Measurements from ENCODE around the gene LONRF3.

The LONRF3 gene

DNA sequence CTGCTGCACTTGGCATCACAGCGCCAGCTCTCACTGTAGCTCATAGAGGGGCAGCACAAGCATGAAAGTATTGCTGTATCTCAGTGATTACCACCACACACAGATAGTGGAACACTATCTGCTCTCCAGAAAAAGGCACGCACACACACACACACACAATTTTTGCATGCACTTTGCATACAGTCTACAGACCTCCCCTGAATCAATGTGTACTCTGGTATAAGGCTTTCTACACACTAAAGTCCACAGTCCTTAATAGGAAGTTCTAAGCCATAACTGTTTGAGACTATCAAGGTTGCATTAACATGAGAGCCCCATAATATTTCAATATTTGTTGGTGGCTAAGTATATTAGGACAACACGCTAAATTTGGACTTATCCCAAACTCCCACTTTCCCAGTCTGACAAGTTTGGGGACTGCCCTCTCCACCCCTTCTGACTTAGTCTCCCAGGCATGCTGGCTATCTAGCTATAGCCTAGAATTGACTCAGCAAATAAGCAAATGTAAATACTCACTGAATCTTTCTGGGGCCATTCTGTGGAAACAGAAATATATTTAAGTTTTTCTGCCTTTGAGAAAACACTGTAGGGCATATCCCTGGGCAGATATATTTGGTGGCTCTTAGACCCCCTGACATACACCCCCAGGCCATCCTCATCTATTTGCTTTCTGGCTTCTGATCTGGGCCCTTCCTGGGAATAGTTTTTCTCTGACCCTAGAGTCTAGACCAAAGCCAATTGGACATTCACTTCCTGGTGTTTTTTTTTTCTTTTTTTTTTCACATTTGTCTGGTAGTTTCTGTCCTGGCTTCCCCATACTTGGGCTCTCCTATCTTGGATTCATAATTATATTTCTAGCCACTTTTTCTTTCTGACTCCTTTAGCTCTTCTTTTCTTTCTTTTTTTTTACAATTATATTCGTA lies 62.0 kb downstream of the LONRF3 start:
- DNase-seq (ENCODE audit: low read depth in 2 of 2): no peak

DNA sequence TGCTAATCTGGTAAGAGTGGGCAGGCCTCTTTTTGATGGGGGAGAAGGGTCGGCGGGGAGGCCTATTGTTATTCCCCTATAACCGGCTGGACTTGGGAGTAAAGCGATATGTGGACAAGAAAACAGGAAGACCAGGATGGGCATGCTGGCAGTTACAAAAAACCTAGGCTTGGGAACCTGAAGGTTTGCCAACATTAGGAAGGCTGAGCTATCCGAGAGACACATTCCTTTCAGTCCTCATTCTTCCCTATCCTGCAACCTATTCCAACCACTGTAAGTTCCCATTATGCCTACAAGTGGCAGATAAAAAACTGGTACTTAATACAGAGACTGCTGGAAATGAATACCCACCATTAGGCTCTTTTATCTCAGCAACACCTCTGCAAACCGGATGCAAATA lies 66.0 kb downstream of the LONRF3 start:
- no peak for DNase-seq (ENCODE audit: low read depth in 2 of 2)

DNA sequence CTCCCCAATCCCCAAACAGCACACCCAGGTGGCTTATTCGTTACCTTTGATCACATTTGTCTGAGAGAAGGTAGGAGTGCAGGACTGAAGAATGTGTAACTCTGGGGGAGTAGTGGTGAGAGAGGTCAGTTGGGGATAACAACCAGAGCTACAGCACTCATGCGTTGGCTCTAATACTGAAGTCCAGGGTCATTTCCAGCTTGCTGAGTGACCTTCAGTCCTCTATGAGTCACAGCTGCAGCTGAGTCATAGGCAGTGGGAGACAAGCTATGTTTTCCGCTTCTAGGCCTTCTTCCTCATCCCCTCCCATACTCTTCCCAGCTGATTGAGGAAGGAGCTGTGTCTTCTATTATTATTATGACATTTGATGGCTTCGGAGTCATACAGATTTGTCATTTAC lies 66.8 kb downstream of the LONRF3 start:
- no peak for DNase-seq (ENCODE audit: low read depth in 2 of 2)

- no peak for DNase-seq (ENCODE audit: low read depth in 2 of 2)
Observed at GRCh38 chrX:119042040-119042439, 67.6 kb downstream of the LONRF3 start.

- no peak for DNase-seq (ENCODE audit: low read depth in 2 of 2)
Observed at GRCh38 chrX:119042996-119043395, 68.6 kb downstream of the LONRF3 start.

- DNase-seq (ENCODE audit: low read depth in 2 of 2): no peak
Observed at GRCh38 chrX:119045884-119046283, 71.5 kb downstream of the LONRF3 start.

DNA sequence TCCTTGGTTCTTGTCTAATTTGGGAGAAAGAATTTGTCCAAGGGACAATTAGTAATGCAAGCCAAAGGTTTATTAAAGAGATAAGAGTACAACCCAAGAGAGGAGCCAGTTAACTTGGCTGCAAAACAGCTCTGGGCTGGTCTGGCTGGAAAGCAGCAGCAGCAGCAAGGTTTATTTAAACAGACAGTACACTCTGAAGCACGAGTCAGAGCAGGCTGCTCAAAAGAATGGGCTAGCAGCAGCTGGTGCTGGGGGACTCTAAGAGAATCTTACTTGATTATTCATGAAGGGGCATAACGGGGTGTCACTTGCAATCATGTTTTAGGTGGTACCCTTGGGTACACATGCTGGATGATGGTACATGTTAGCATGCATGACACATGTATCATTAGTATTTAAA lies 81.3 kb downstream of the LONRF3 start:
- DNase-seq (ENCODE audit: low read depth in 2 of 2): no peak

GRCh38 chrX:119062750-119063374 lies 88.4 kb downstream of the LONRF3 start:
- DNase-seq (ENCODE audit: low read depth in 2 of 2): no peak

GRCh38 chrX:119063428-119063827 lies 89.0 kb downstream of the LONRF3 start:
- DNase-seq (ENCODE audit: low read depth in 2 of 2): no peak

DNA sequence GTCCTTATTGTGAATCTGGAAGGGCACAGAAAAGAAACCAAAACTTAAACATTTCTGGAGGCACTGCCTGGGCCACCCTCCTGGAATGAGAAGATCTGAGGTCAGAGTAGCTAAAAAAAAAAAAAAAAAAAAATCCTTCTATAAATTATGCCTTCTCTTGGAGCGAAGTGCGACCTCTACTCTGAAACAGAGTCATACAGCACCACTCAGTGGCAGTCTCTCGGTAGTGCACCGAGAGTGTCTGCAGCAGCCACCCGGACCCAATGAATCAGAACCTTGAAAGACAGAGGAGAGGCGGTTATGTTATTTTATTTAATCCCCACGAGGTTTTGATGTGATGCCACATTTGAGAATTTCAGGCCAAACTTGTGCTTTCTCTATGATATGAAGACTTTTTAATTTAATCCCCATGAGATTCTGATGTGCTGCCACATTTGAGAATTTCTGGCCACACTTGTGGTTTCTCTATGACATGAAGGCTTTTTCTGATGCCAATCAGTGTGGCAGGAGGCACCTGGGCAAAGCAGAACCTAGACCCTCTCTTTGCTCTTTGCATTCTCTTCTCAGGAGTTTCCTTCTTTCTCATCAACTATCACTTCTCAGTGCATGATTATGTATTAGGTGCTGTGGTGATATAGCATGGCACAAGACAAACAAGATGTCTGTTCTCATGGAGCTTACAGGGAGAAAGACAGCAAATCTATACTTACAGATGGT lies 92.8 kb downstream of the LONRF3 start:
- no peak for DNase-seq (ENCODE audit: low read depth in 2 of 2)

Measured in stimulated activated CD8-positive, alpha-beta memory T cell treated with anti-CD3 and anti-CD28 coated beads, Interleukin-15, amount 100 ng/mL, for 4 hours (primary cell).